Activated CD8-positive, alpha-beta memory T cell treated with anti-CD3 and anti-CD28 coated beads for 36 hours (primary cell): ENCODE measurements around the gene GMIP. TPM values are rescaled to one million over a fixed set of nuclear protein-coding genes. Genes with fewer than 3 reads are reported as not detected.

ENCODE experiments used
- CTCF ChIA-PET: fragments of 350-600 bp; sonication (Branson Sonifier 250); formaldehyde crosslinking; loops from one replicate; lab custom pipeline; 2021; ENCODE audit warnings: antibody characterized with exemption; lab: Charles Lee
- POLR2A ChIA-PET: fragments of 350-600 bp; sonication (Branson Sonifier 250); formaldehyde crosslinking; loops from one replicate; lab custom pipeline; 2021; ENCODE audit warnings: antibody characterized with exemption; lab: Charles Lee
- total RNA-seq, 2 experiments: library from RNA; stranded (reverse); gene quantifications; one replicate each; pipeline ENCODE4 v1.2.3, GENCODE V29; 2021

Gene GMIP
- total RNA-seq, 2 experiments from 2014 or later = 58.1 to 60.9 TPM

DNA sequence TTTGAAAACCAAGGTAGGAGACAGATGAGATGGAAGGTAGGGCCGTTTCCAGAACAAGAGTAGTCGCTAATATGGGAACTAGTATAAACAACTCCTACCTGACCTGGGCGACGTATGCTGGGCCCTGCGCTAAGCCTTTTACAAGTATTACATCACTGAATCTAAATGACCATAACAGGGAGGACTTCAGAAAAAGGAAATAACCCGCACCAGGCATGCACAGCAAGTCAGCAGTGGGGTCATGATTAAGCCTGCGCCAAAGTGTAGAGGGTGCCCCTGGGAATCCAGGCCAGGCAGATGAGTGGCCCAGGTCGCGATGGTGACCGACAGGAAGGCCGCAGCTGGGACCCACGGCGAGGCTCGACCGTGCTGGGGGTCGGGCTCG is 19.4 kb upstream of the GMIP start:
- POLR2A ChIA-PET = interaction anchor here (0.6 to 1.9 kb wide), 5 partner anchors 17 to 211 kb away, joined by 3 to 6 read pairs (median 3); no protein-coding TSS in a partner anchor
- CTCF ChIA-PET = interaction anchor here (2.3 to 3.4 kb wide), 3 partner anchors 12 to 21 kb away, joined by 5 to 17 read pairs (median 12); partner anchors contain the start of gene GMIP

DNA sequence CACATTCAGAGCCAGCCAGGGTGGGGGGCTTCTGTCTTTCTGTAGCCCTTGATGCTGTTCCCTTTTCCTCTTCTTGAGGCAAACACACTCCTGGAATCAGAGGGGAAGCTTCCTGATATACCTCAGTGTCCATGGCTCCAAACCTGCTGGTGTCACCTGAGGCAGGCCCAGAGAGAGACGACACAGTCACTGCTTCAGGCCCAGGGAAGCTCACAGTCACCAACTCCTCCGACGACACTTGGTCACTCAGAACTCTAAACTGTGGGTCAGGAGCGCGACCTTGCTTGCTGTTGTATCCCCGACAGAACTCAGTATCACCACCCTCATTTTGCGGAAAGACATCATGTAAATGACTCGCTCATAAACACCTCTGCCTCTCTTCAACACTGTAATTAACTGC is 18.9 kb upstream of the GMIP start:
- CTCF ChIA-PET = interaction anchor here (1.0 to 3.4 kb wide), 7 partner anchors 9 to 130 kb away, joined by 3 to 17 read pairs (median 5); partner anchors contain the start of gene GMIP
- POLR2A ChIA-PET = interaction anchor here (0.6 to 1.9 kb wide), 7 partner anchors 16 to 212 kb away, joined by 3 to 6 read pairs (median 3); partner anchors contain the start of genes NDUFA13, TSSK6 and ZNF506

DNA sequence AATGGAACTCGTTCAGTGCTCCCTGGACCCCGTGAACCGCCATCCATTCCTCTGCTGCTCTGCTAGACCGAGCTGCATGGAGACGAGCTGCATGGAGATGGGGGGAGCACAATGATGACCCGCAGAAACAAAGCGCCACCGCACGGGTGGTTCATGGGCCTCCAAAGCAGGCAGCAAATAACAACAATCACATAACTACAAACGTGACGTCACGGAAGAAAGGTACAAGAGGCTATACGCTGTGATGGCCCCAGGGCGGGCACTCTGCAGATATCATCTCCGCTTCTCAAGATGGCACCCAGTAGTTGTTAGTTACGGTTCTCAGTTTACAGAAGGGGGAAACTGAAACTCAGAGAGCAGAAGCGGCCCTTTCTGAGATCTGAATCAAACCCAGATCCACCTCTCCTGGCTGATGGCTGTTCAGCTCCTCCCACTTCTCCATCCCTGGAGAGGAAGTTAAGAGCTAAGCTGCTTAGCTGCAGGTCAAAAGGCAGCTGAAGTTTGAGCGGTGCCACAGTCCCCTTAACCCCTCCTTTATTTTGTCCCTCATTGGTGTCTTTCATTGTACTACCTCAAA is 18.3 kb upstream of the GMIP start:
- ChIA-PET POLR2A (interaction anchor here (0.5 to 1.9 kb wide), 9 partner anchors 16 to 212 kb away, joined by 3 to 6 read pairs (median 3); partner anchors contain the start of genes NDUFA13, TSSK6, ZNF14 and ZNF506), CTCF (interaction anchor here (1.0 to 3.4 kb wide), 7 partner anchors 8 to 129 kb away, joined by 3 to 17 read pairs (median 5); partner anchors contain the start of gene GMIP)

DNA sequence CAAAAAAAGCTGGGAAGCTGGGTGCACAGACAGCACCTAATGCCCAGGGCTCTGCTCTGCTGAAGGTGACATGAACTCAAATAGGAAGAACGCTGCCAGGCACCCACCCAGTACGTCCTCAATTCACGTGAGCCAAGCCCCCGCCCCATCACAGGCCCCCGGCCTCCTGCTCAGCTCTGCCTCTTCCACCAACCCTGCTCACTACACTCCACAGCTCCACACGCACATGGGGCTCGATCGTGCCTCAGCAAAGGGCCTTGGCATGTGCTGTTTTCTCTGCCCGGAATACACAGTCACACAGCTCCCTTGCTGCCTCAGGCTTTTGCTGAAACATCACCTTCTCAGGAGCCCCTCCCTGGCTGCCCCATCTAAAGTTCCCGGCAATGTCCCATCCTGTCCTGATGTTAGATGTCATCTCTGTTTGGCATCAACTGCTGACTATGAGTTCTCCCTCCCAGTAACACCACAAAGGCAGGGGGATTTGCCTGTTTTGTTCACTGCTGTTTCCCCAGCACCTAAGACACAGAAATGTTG is 17.8 kb upstream of the GMIP start:
- ChIA-PET CTCF (interaction anchor here (1.0 to 3.4 kb wide), 7 partner anchors 8 to 129 kb away, joined by 3 to 17 read pairs (median 5); partner anchors contain the start of gene GMIP), POLR2A (interaction anchor here (0.5 to 1.9 kb wide), 5 partner anchors 15 to 160 kb away, joined by 3 to 6 read pairs (median 5); partner anchors contain the start of genes NDUFA13, TSSK6, ZNF14 and ZNF506)

DNA sequence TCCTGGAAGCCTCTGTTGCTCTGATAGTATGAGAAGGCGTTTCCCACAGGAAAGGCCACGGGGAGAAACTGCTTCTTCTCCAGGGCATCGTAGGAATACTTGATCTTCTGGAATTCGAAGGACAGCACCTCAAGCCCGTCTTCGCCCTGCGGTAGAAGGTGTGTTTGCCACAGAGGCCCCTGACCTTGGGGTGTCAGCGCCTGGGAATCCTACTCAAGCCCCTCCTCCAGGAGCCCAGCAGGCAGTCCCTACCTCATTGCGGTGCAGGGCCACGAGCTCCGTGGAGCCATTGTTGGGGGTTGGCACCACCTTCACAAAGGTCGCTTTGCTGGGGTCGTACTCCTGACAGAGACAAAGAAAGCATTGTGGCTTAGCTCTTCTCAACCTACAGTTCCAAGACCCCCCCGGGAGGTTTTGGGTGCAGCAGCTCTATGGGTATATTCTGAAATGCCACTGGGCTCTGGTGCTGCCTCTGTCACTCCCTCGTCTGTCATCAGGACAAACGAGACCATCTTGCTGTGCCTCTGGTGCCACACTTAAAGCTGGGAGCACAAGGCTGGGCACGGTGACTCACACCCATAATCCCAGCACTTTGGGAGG is 16.3 kb upstream of the GMIP start:
- CTCF ChIA-PET = interaction anchor here (3.4 kb wide), 1 partner anchor 16 kb away, joined by 17 read pairs; the partner anchor contains the start of gene GMIP
- POLR2A ChIA-PET = no interaction called here

DNA sequence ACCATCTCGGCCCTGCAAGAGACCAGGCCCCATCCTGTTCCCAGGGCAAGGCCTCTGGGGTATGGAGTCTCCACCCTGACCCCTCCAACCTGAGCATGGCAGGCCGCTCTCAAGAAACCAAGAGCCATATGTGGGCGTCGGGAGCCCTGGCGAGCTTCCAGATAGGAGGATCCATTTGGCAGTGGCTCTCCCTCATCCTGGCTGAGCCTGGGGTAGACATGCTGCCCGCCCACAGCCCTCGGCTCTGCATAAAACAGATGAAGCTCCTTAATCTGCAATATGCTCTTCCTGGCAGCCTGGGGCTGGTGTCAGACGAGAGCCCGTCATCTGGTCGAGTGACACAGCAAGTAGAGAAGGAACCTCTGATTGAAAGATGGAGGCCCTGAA is 13.9 kb upstream of the GMIP start:
- POLR2A ChIA-PET = no interaction called here
- CTCF ChIA-PET = interaction anchor here (0.6 to 2.2 kb wide), 3 partner anchors 13 to 125 kb away, joined by 3 to 10 read pairs (median 5); no protein-coding TSS in a partner anchor

DNA sequence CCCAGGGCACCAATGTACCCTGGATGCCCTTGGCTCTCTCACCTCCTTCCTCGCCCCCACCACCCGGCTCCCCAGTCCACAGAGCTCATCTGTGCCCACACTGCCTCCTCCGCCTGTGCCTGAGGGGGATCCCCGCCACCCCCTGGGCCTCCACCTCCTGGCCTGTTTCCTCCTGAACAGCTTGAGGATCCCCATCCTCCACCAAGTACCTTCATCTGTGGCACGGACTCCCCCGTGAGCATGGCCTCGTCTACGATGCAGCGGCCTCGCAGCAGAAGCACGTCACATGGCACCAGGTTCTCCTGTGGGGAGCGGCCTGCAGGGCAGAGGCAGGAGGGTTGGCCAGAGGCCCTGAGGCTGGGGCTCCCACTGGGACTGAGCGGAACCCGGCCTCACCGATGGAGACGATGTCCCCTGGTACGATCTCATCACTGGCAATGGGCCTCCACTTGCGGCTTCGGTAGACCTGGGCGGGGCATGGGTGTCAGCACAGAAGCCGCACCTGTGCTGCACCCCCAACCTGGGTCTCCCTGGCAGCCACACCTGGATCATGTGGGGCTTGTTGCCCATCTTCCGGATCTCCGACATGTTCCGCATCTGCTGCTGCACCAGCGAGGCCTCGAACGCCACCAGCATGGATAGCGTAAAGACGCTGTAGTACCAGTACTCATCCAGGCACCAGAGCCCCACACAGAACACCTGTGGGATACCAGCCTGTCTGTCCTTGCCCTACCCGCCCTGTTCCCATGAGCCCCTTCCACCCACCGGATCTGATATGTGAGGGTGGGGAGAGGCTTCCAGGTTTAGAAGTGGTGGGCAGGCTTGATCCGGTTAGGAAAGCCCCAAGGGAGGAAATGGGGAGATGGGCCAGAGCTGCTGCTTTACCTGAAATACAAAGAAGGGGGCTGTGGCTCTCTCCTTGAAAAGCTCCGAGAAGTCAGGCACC is 13.3 kb upstream of the GMIP start:
- ChIA-PET POLR2A (no interaction called here), CTCF (interaction anchor here (0.6 to 2.2 kb wide), 3 partner anchors 13 to 125 kb away, joined by 3 to 10 read pairs (median 5); no protein-coding TSS in a partner anchor)

DNA sequence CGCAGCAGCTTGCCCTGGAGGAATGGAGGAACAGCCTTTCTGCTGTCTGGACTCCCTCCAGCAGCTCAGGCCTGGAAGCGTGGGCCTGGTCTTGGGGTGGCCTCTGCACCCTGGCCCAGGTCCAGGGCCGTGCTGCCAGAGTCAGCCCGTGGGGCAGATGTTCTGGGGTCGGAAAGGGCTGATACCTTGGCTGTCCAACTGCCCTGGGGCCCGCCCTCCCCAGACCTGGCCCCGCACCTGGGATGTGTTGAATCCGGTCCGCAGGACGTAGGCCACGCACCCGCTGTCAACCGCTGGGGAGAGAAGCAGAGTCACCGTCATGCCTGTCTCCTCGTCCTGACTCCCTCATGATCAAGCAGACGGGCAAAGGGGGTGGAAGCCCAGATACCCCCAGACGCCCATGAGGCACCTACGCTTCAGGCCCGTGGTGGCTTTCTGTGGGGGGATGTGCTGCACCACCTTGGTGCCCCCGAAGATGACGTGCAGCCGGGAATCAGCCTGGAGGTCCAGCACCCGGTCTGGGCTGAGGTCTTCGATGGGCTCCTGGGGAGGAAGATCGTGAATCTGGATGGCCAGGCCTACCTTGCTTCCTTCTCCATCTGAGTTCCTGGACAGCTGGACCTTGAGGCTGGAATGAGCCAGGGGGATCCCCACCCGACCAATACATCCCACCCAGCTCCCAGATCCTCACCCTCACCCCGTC is 12.3 kb upstream of the GMIP start:
- ChIA-PET POLR2A (no interaction called here), CTCF (interaction anchor here (1.4 kb wide), 1 partner anchor 12 kb away, joined by 6 read pairs; no protein-coding TSS in a partner anchor)

DNA sequence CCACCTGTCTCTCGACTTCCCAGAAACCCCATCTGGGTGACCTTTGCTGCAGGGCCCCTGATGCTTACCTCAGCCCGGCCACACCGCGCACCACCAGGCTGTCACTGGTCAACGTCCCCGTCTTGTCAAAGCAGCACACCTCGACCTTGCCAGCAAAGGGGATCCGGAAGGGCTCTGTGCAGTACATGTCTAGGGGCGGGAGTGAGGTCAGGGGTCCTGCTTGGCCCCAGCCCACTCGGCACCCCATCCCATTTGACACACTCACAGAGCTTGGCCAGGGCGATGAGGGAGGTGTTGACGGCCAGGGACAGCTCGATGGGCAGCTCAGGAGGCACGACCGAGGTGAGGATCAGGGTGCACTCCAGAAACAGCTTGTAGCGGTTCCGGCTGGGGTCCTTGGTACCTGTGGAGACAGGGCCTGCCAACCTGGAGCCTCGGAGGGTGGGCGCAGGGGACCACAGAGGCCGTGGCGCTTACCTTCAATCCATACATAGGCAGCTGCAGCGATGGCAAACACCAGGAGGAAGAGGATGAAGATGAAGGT is 11.7 kb upstream of the GMIP start:
- ChIA-PET POLR2A (no interaction called here), CTCF (interaction anchor here (1.4 kb wide), 1 partner anchor 11 kb away, joined by 6 read pairs; no protein-coding TSS in a partner anchor)

DNA sequence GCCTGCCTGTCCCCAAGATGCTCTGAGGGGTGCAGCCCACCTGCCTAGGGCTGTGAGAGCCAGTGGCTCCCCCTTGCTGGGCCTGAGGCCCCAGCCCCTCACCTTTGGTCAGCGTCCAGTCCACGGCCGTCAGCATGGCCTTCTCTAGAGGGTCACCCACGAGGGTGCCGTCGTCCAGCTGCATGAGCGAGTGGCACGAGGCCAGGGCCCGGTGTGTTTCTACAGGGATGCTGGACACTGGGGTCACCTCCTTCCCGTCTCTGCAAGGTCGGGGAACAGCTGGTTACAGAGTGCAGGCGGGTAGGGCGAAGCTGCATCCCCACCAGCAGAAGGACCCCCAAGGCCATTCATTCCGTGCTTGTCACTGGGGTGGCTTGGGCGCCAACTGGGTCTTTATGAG is 11.0 kb upstream of the GMIP start:
- CTCF ChIA-PET = interaction anchor here (1.4 kb wide), 1 partner anchor 10 kb away, joined by 6 read pairs; no protein-coding TSS in a partner anchor
- POLR2A ChIA-PET = no interaction called here

DNA sequence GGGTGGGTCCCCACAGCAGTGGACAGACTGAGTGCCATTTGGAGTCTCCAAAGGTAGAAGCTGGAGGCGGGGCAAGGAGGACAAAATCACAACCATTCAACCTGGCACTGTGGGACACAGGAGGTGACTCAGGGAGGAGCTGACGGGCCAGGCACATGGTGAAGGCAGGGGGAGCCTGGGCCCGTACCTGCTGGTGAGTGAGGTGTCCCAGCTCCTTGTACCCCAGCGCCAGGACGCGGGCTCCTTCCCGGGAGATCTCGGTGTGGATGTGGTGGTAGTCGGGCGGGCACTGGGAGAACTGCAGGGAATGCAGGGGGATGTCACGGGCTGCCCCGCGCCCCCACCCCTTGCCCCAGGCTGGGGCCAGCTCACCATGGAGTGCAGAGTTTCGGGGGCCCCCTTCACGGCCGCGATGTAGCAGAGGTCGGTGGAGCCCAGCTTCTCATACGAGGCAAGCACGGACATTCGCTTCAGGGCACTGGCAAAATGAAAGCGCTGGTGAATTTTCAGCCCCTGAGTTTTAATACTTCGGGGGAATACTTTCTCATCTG is 10.2 kb upstream of the GMIP start:
- POLR2A ChIA-PET = interaction anchor here (0.7 kb wide), 1 partner anchor 56 kb away, joined by 5 read pairs; no protein-coding TSS in a partner anchor
- CTCF ChIA-PET = interaction anchor here (1.0 to 2.4 kb wide), 2 partner anchors 8 to 10 kb away, joined by 4 to 17 read pairs; partner anchors contain the start of gene GMIP

DNA sequence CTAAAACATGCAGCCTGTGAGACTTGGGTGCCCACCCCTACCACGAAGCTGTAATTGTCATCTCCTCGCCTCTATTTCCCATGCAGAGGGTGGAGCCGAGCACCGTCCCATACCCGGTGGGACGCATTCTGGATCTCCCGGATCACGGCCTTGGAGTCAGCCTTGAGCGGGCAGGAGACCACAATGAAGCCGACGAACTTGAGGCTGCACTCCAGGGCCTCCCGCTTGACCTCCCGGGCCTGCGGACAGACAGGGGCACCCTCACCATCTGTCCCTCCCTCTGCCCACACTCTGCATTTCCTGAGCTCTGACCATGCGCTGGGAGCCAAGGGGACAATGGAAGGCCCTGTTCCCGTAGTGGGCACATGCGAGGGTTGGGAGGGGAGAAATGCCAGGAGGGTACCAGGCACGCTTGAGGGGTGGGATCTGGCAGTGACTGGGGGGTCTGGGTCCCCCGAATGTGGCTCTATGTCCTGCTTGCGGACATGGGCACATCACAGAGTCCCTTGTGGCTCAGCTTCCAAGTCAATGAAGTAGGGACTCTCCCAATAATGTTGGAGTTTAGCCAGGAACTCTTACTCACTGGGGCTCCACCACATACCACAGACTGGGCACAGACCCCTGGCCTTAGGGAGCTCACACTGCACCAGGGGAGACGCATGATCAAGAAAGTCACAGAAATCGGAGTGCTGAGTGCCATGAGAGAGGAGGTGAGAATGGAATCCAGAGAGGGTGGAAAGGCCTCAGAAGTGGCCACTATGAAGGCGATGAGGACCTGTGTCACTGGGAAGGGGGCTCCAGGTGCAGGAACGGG is 9.2 kb upstream of the GMIP start:
- CTCF ChIA-PET = interaction anchor here (0.6 to 3.2 kb wide), 6 partner anchors 9 to 734 kb away, joined by 4 to 17 read pairs (median 4); partner anchors contain the start of genes COPE and GMIP
- POLR2A ChIA-PET = no interaction called here

DNA sequence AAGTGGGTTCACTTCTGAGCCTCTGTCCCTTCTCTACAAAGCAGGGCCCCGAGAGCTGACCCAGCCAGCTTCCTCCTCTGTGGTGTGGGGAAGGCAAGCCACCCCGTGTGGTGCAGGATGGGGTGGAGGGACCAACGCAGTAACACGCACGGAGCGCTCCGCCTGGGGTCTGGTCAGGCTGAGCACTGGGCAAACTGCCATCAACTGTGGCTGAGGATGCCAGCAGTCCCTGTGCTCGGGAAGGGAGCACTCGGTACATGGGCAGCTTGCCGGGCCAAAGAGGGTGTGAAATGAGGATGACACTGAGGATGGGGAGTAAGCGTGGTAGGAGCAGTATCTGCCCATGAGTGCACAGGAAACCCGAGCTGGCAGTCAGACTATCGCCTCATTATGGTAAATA is 7.6 kb upstream of the GMIP start:
- CTCF ChIA-PET = interaction anchor here (1.7 to 3.4 kb wide), 3 partner anchors 11 to 119 kb away, joined by 4 to 12 read pairs (median 11); no protein-coding TSS in a partner anchor
- POLR2A ChIA-PET = interaction anchor here (0.6 kb wide), 2 partner anchors 83 to 272 kb away, joined by 3 read pairs; no protein-coding TSS in a partner anchor

DNA sequence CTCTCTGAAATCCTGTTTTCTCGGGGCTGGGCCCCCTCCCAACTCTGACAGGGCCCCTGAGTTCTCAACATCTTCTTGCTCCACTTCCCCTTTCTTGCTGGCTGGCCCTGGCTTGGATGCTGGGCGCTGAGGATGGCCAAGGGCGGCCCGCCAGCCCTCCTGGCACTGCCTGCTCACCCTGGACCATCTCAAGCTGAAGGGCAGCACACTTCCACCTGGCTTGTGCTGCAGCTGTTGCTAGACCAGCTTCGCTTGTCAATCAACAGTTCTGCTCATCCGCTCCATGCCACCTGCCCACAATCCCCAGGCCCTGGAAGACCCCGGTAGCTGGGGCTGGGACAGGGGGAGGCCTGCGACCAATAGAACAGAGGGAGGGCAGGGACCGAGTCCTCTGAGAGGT is 6.9 kb upstream of the GMIP start:
- CTCF ChIA-PET = interaction anchor here (3.2 to 3.4 kb wide), 2 partner anchors 11 to 119 kb away, joined by 11 to 12 read pairs; no protein-coding TSS in a partner anchor
- POLR2A ChIA-PET = no interaction called here

DNA sequence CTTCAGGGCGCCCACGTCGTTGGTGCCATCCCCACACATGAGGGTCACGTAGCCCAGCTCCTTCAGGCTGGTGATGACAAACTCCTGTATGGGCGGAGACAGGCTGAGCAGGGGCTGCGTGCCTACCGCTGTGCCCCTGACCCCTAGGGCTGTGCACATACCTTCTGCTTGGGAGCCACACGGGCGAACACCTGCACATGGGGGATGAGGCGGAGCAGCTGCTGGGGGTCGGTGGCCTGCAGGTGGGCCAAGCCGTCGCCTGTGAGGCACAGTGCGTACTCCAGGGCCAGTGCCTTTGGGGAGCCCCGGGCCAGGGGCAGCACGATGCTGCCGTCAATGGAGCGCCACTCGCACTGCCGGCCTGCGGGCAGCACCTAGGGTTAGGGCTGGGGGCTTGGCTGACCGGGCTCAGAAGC is 6.1 kb upstream of the GMIP start:
- CTCF ChIA-PET = interaction anchor here (1.2 to 3.4 kb wide), 3 partner anchors 12 to 118 kb away, joined by 3 to 12 read pairs (median 11); no protein-coding TSS in a partner anchor

DNA sequence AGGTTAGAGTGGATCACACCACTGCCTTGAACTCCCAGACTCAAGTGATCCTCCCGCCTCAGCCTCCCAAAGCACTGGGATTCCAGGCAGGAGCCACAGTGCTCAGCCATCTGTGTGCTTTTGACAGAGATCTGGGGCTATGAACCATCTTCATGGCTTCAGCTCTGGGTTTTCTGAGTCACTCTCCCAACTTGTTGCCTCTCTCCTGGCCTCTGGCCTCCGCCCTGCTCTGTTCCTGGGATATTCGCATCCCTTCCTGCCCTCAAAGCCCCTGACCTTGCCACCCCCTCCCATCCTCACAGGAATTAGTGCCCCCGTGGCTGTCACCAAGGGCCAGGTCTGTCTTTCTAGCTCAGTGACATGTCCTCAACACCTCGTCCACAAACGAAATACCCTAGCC is 5.7 kb upstream of the GMIP start:
- ChIA-PET POLR2A (no interaction called here), CTCF (interaction anchor here (0.6 to 3.4 kb wide), 4 partner anchors 13 to 812 kb away, joined by 3 to 12 read pairs (median 7); no protein-coding TSS in a partner anchor)

More for the DNA sequence above, 6.1 kb upstream of the GMIP start:
- POLR2A ChIA-PET = no interaction called here
